Measurements from ENCODE around the gene KIR3DL3.
"Not testable (repeated sequence)": the region's sequence is repeated elsewhere in the genome, so short reads cannot be mapped to it uniquely, and the experiment has no call there.

The KIR3DL3 gene

GRCh38 chr19:54738306-54738705 lies 14.1 kb downstream of the KIR3DL3 start, which contains the start of gene KIR2DL3:
Gene KIR2DL3 (plus strand): TSS chr19:54738513. CDS start chr19:54738546, 33 bp downstream.
- not testable (repeated sequence) for DNase-seq

- no peak for DNase-seq
These were observed 14.5 kb downstream of the KIR3DL3 start for GRCh38 chr19:54738715-54739114.

DNA sequence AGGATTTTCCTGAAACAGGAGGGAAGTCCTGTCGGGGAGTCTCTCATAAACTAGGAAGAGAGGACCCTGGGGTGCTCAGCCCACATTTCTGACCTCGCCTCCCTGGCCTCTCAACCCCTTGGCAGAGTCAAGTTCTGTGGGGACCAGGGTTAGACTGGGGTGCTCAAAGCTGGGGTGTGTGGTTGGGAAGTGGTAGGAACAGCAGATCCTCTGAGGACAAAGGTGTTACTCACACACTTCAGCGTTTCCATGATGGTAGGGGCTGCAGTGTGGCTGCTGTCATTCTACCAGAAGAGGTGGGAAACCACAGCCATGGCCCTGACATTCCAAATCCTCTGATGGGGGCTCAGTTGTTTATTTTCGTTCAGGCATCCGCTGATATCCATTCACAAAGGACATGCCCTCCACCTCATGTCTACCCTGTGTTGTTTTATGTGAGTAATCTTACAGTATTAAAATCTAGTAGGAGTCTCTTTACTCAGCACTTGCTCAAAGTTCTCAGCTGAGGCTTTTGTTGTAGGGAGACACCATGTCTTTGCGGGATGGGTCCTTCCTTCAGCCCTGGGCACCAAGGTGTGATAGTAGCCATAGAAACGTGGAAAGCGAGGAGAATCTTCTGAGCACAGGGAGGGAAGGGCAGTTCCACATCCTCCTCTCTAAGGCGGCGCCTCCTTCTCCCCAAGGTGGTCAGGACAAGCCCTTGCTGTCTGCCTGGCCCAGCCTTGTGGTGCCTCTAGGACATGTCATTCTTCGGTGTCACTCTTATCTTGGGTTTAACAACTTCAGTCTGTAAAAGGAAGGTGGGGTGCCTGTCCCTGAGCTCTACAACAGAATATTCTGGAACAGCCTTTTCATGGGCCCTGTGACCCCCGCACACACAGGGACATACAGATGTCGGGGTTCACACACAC lies 15.6 kb downstream of the KIR3DL3 start:
- DNase-seq = no peak

DNA sequence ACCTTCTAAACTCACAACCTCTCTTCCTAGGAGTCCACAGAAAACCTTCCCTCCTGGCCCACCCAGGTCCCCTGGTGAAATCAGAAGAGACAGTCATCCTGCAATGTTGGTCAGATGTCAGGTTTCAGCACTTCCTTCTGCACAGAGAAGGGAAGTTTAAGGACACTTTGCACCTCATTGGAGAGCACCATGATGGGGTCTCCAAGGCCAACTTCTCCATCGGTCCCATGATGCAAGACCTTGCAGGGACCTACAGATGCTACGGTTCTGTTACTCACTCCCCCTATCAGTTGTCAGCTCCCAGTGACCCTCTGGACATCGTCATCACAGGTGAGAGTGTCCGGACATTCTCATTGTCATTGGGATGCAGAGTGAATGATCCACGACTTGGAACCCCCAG lies 17.7 kb downstream of the KIR3DL3 start:
- DNase-seq = not testable (repeated sequence)

DNA sequence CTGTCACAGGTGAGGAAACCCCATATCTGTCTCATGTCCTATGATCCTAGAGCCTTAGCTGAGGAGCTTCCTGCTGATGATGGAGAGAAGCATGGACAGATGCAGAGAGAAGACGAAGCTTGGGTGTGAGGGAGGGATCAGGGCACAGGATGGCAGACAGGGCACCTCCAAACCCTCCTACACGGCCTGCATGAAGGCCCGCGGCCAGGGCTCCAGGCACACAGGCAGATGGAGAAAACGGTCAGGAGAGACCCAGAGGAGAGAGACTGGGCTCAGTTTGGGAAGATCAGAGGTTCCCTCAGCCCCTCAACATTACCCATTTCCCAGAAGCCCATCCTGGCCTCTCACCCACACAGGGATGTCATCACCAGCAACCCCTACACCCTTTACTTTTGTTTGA lies 19.8 kb downstream of the KIR3DL3 start:
- not testable (repeated sequence) for DNase-seq

DNA sequence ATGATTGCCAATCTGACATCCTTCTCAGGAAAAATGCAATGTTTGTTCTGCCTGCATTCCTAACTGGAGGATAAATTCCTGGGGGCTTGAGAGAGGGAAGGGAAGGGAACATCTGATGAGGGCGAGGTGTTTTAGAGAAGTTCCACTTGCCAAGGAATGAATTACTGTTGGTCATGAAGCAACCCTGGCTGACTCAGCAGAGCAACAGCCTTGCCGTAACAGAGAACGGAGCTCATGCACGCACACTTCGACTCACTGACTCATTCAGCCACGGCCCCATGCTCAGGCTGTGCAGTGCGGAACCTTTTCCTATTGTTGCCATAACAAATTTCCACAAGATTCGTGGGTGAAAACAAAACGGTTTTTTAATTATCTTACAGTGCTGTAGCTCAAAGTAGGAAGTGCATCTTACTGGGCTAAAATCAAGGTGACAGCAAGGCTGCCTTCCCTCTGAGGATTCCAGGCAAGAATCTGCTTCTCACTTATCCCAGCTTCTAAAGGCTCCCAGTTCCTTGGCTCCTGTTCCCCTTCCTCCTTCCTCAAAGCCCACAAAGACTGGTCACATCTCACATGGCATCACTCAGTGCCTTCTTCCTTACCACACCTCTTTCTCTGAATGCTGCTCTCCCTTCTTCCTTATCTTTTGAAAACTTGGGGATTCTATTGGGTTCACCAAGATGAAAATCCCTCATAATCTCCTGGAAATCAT lies 23.5 kb downstream of the KIR3DL3 start:
- not testable (repeated sequence) for DNase-seq

GRCh38 chr19:54750276-54750675 lies 26.0 kb downstream of the KIR3DL3 start:
- DNase-seq = not testable (repeated sequence)

DNA sequence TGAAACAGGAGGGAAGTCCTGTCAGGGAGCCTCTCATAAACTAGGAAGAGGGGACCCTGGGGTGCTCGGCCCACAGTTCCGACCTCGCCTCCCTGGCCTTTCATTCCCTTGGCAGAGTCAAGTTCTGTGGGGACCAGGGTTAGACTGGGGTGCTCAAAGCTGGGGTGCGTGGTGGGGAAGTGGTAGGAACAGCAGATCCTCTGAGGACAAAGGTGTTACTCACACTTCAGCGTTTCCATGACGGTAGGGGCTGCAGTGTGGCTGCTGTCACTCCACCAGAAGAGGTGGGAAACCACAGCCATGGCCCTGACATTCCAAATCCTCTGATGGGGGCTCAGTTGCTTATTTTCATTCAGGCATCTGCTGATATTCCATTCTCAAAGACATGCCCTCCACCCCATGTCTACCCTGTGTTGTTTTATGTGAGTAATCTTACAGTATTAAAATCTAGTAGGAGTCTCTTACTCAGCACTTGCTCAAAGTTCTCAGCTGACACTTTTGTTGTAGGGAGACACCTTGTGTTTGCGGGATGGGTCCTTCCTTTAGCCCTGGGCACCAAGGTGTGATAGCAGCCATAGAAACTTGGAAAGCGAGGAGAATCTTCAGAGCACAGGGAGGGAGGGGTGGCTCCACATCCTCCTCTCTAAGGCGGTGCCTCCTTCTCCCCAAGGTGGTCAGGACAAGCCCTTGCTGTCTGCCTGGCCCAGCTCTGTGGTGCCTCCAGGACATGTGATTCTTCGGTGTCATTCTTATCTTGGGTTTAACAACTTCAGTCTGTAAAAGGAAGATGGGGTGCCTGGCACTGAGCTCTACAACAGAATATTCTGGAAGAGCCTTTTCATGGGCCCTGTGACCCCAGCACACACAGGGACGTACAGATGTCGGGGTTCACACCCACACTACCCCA lies 32.2 kb downstream of the KIR3DL3 start:
- not testable (repeated sequence) for DNase-seq

DNA sequence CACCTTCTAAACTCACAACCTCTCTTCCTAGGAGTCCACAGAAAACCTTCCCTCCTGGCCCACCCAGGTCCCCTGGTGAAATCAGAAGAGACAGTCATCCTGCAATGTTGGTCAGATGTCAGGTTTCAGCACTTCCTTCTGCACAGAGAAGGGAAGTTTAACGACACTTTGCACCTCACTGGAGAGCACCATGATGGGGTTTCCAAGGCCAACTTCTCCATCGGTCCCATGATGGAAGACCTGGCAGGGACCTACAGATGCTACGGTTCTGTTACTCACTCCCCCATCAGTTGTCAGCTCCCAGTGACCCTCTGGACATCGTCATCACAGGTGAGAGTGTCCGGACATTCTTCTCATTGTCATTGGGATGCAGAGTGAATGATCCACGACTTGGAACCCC lies 34.3 kb downstream of the KIR3DL3 start:
- DNase-seq = not testable (repeated sequence)

- DNase-seq = not testable (repeated sequence)
These were observed 40.0 kb downstream of the KIR3DL3 start for GRCh38 chr19:54764219-54764618.

DNA sequence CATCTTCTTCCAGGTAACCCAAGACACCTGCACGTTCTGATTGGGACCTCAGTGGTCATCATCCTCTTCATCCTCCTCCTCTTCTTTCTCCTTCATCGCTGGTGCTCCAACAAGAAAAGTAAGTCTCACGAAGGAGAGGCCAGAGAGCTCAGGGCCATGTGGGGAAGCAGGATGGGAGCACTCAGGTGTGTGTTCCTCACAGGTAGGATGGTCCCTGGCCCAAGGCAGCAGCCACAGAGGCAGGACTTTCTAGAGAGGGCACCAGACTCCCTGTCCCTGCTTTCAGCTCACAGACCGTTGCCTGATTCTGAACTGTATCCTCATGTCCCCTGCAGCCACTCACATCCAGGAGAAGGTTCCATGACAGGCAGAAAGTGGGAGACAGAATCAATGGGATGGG lies 42.2 kb downstream of the KIR3DL3 start:
- DNase-seq = not testable (repeated sequence)

DNA sequence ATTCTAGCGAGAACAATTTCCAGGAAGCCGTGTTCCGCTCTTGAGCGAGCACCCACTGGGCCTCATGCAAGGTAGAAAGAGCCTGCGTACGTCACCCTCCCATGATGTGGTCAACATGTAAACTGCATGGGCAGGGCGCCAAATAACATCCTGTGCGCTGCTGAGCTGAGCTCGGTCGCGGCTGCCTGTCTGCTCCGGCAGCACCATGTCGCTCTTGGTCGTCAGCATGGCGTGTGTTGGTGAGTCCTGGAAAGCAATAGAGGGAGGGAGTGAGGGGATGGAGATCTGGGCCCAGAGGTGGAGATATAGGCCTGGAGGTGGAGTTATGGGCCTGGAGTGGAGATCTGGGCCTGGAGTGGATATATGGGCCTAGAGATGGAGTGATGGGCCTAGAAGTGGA lies 45.4 kb downstream of the KIR3DL3 start, which contains the start of gene KIR2DL1:
Gene KIR2DL1, plus strand, starts transcription at position 148 of the 400 bp plus-strand sequence. Its CDS starts 58 bp downstream, at position 206.
- not testable (repeated sequence) for DNase-seq

GRCh38 chr19:54770511-54770910 lies 46.3 kb downstream of the KIR3DL3 start:
- not testable (repeated sequence) for DNase-seq

DNA sequence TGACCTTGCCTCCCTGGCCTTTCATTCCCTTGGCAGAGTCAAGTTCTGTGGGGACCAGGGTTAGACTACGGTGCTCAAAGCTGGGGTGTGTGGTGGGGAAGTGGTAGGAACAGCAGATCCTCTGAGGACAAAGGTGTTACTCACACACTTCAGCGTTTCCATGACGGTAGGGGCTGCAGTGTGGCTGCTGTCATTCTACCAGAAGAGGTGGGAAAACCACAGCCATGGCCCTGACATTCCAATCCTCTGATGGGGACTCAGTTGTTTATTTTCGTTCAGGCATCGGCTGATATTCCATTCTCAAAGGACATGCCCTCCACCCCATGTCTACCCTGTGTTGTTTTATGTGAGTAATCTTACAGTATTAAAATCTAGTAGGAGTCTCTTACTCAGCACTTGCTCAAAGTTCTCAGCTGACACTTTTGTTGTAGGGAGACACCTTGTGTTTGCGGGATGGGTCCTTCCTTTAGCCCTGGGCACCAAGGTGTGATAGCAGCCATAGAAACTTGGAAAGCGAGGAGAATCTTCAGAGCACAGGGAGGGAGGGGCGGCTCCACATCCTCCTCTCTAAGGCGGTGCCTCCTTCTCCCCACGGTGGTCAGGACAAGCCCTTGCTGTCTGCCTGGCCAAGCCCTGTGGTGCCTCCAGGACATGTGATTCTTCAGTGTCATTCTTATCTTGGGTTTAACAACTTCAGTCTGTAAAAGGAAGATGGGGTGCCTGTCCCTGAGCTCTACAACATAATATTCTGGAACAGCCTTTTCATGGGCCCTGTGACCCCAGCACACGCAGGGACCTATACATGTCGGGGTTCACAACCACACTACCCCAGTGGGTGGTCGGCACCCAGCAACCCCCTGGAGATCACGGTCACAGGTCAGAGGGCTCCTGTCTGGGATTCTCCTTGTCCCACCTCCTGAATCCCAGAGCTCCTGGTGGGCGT lies 47.0 kb downstream of the KIR3DL3 start:
- not testable (repeated sequence) for DNase-seq

DNA sequence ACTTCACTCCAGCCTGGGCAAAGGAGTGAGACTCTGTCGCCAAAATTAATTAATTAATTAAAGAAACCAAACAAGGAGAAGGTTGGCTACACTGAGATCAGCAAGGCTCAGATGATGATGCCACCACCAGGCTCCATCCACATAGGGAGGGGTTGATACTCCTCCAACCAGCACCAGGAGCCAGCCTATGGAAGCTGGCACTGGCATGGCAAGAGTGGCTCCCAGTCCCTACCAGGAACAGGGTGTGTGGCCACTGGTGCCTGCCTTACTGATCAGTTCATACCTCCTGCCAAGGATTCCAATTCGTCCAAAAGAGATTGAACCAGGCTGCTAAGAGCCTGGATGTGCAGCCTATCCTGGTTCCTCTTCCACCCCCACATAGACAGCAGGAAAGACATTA lies 48.4 kb downstream of the KIR3DL3 start:
- DNase-seq = not testable (repeated sequence)

DNA sequence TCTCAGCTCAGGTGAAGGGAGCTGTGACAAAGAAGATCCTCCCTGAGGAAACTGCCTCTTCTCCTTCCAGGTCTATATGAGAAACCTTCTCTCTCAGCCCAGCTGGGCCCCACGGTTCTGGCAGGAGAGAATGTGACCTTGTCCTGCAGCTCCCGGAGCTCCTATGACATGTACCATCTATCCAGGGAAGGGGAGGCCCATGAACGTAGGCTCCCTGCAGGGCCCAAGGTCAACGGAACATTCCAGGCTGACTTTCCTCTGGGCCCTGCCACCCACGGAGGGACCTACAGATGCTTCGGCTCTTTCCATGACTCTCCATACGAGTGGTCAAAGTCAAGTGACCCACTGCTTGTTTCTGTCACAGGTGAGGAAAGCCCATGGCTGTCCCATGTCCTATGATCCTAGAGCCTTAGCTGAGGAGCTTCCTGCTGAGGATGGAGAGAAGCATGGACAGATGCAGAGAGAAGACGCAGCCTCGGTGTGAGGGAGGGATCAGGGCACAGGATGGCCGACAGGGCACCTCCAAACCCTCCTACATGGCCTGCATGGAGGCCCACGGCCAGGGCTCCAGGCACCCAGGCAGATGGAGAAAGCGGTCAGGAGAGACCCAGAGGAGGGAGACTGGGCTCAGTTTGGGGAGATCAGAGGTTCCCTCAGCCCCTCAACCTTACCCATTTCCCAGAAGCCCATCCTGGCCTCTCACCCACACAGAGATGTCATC lies 51.0 kb downstream of the KIR3DL3 start:
- DNase-seq = not testable (repeated sequence)

GRCh38 chr19:54775830-54776229 lies 51.6 kb downstream of the KIR3DL3 start:
- not testable (repeated sequence) for DNase-seq

DNA sequence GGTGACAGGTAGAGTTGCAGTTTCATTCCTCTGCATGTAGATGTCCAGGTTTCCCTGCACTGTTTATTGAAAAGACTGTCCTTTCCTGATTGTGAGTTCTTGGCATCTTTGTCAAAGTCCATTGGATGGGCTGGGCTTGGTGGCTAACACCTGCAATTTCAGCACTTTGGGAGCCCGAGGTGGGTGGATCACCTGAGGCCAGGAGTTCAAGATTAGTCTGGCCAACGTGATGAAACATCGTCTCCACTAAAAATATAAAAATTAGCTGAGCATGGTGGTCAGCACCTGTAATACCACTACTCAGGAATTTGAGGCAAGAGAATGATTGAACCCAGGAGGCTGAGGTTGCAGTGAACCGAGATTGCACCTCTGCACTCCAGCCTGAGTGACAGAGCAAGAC lies 53.6 kb downstream of the KIR3DL3 start:
- not testable (repeated sequence) for DNase-seq

DNA sequence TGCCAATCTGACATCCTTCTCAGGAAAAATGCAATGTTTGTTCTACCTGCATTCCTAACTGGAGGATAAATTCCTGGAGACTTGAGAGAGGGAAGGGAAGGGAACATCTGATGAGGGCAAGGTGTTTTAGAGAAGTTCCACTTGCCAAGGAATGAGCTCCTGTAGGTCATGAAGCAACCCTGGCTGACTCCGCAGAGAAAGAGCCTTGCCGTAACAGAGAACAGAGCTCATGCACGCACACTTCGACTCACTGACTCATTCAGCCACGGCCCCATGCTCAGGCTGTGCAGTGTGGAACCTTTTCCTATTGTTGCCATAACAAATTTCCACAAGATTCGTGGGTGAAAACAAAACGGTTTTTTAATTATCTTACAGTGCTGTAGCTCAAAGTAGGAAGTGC lies 54.7 kb downstream of the KIR3DL3 start:
- DNase-seq = not testable (repeated sequence)

GRCh38 chr19:54782916-54783315 lies 58.7 kb downstream of the KIR3DL3 start:
- not testable (repeated sequence) for DNase-seq

Measured in fibroblast of skin of right quadriceps (primary cell).